Chondrocyte (in vitro differentiated cells): ENCODE measurements around the gene MCU. TPM values are rescaled to one million over a fixed set of nuclear protein-coding genes. Genes with fewer than 3 reads are reported as not detected.

Experiments used
- DNase-seq: peaks from one replicate; pipeline ENCODE4 v3.0.0; 2021; ENCODE audit warnings: mixed read lengths, low spot score
- H3K27ac Mint-ChIP-seq: one replicate; pipeline ENCODE4 v1.8.0; 2021; ENCODE audit warnings: mild to moderate bottlenecking, moderate library complexity, mixed read lengths; ENCODE audit not compliant: unreplicated experiment
- H3K27me3 Mint-ChIP-seq: 2 replicates; pipeline ENCODE4 v1.8.0; 2021; ENCODE audit warnings: low read depth, mixed read lengths
- H3K36me3 Mint-ChIP-seq: 2 replicates; pipeline ENCODE4 v1.8.0; 2021; ENCODE audit warnings: low read depth, mixed read lengths
- H3K4me1 Mint-ChIP-seq: 2 replicates; pipeline ENCODE4 v1.8.0; 2021; ENCODE audit warnings: low read depth, mild to moderate bottlenecking, mixed read lengths
- H3K4me3 Mint-ChIP-seq: one replicate; pipeline ENCODE4 v1.8.0; 2021; ENCODE audit warnings: mild to moderate bottlenecking, moderate library complexity, mixed read lengths; ENCODE audit not compliant: unreplicated experiment
- H3K9me3 Mint-ChIP-seq: 2 replicates; pipeline ENCODE4 v1.8.0; 2021; ENCODE audit warnings: low read depth, mixed read lengths
- CTCF ChIP-seq: fragments of 200-600 bp; sonication (generic); IDR thresholded peaks from 2 replicates; pipeline ENCODE4 v1.5.0; 2021; ENCODE audit warnings: antibody characterized with exemption, mild to moderate bottlenecking, moderate library complexity
- total RNA-seq: library from RNA; stranded (reverse); gene quantifications from 3 replicates; pipeline ENCODE4 v1.2.1, GENCODE V29; 2021

MCU gene
- total RNA-seq, 1 donor from 2014 or later: 51.8 TPM

GRCh38 chr10:72687035-72687434, 4.9 kb upstream of the MCU start:
- no peaks in the 10 kb centered on the region for H3K9me3 Mint-ChIP-seq
- H3K4me3 Mint-ChIP-seq: no peak overlapping the region
- no peaks in the 10 kb centered on the region for H3K36me3 Mint-ChIP-seq
- TF ChIP-seq CTCF: no peak
- H3K27me3 Mint-ChIP-seq: no peaks in the 10 kb centered on the region
- peaks cover 32% of the 10 kb centered on the region for H3K4me1 Mint-ChIP-seq
- DNase-seq: no peak
- H3K27ac Mint-ChIP-seq: no peak overlapping the region

GRCh38 chr10:72688208-72688651, 3.7 kb upstream of the MCU start:
- DNase-seq: no peak
- no peak for TF ChIP-seq CTCF
- peak overlapping the region; percentile 13 for H3K27ac Mint-ChIP-seq
- peaks cover 38% of the 10 kb centered on the region for H3K4me1 Mint-ChIP-seq
- H3K9me3 Mint-ChIP-seq: no peaks in the 10 kb centered on the region
- no peaks in the 10 kb centered on the region for H3K36me3 Mint-ChIP-seq
- H3K27me3 Mint-ChIP-seq: no peaks in the 10 kb centered on the region
- no peak overlapping the region for H3K4me3 Mint-ChIP-seq

DNA sequence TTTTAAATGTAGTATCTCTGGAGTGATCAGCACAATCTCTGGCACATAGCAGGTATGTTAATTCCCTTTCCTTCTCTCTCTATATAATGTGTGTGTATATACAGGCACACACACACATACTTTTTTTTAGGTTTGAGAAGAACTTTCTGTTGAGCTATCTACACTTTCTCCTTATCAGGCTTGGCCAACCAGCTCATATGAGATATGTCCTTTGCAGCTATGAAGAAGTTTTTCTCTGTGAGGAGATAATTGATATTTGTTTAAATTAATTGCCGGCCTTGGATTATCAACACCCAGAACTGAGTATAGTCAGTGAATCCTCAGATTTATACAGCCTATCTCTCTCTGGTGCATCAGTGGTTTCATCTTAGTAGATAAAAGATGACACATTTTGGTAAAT, 2.3 kb upstream of the MCU start:
- H3K4me1 Mint-ChIP-seq: peaks cover 52% of the 10 kb centered on the region

GRCh38 chr10:72690071-72690755, 1.7 kb upstream of the MCU start:
- DNase-seq: no peak
- Mint-ChIP-seq H3K4me3 (no peak overlapping the region), H3K9me3 (no peaks in the 10 kb centered on the region), H3K36me3 (no peaks in the 10 kb centered on the region), H3K27ac (peak overlapping the region; percentile 2), H3K4me1 (peaks cover 58% of the 10 kb centered on the region), H3K27me3 (no peaks in the 10 kb centered on the region)
- no peak for TF ChIP-seq CTCF

More for the DNA sequence above, 2.3 kb upstream of the MCU start:
- Mint-ChIP-seq H3K4me3 (no peak overlapping the region), H3K9me3 (no peaks in the 10 kb centered on the region), H3K36me3 (no peaks in the 10 kb centered on the region), H3K27ac (no peak overlapping the region), H3K27me3 (no peaks in the 10 kb centered on the region)
- no peak for TF ChIP-seq CTCF
- no peak for DNase-seq

GRCh38 chr10:72691470-72691862, 477 bp upstream of the MCU start:
- Mint-ChIP-seq H3K4me1 (peaks cover 64% of the 10 kb centered on the region), H3K9me3 (no peaks in the 10 kb centered on the region), H3K4me3 (peak overlapping the region; percentile 64), H3K36me3 (no peaks in the 10 kb centered on the region), H3K27me3 (no peaks in the 10 kb centered on the region), H3K27ac (peak overlapping the region; percentile 13)
- no peak for TF ChIP-seq CTCF
- no peak for DNase-seq
